DMS153 treated with DMSO at 0.1 percent for 48 hours (cell line): Measurements from ENCODE around the gene XIRP1.
A peak's percentile ranks its signal among the peaks of the same experiment; 100 is the strongest.

ENCODE experiments used
- DNase-seq: peaks from one replicate; lab custom pipeline; 2025; ENCODE audit not compliant: unreplicated experiment; lab: John Stamatoyannopoulos, UW

XIRP1 gene

DNA sequence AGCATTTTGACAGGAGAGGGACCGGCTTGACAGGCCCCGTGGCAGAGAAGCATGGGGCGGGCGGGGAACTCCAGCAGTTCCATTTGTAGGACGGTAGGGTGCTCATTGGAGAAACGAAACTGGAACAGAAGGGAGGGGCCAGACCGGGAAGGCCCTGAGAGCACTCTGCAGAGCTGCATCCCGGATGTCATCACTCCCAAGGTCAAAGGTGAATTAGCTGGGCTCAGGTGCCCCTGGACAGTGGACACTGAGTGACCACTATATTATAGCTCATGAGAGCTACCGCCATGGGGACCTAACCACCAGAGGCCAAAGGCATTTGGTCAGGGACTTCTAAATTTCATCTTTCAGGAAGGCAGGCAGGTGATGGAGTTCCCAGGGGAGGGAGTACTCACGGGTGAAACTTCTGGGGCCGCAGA, 46.3 kb downstream of the XIRP1 start:
- DNase-seq: no peak

DNA sequence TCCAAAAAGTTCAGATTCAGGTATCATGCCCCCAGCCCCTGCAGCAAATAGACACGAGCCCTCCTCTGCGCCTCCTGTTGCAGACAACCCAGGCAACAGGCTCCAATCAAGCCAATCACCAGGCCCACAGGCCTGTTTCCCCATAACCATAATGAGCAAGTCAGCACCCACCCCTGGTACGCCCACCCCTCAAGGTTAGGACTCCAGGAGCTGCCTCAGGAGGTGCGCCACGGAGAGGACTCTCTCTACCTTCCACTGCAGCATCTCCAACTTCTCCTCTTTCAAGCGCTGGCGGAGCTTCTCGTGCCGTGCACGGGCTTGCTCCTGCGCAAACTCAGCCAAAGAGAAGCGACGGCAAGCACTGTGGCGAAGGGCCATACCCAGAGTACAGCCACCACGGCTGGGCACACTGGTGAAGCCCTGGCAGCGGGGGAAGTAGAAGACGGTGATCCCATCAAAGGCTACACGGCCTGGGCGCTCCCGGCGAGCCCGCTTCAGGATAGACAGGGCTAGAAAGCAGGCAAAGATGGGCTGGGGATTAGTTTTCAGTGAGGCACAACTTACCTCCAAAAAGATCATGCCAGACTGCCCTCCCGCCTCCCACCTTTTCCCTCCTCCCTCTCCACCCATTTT, 47.5 kb downstream of the XIRP1 start:
- no peak for DNase-seq

DNA sequence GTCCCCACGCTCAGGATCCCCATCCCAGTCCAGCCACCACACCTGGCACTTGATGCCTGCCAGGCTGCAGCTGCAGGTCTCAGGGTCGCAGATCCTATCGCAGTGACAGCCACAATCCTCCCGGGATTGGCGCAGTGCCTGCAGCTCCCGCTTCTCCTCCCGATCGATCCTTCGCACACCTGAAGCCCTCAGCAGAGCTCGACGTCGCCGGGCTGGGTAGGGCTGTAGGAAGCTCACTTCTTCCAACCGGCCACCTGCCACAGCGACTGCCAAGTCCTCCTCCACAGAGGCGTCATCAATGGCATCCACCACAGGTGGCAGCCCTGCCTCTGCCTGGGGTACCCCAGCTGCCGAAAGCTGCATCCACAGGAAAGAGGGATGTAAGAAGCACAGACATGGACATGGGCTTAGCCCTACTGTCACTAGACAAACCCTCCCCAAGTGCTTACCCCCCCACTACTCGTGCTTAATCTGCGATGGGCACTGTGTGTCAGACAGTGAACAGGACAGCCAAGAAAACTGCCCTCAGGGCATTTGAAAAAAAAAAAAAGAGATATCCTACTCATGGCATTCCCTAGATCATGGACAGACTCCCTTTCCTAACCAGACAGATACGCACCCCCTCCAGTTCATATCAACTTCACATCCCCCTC, 48.2 kb downstream of the XIRP1 start:
- no peak for DNase-seq

DNA sequence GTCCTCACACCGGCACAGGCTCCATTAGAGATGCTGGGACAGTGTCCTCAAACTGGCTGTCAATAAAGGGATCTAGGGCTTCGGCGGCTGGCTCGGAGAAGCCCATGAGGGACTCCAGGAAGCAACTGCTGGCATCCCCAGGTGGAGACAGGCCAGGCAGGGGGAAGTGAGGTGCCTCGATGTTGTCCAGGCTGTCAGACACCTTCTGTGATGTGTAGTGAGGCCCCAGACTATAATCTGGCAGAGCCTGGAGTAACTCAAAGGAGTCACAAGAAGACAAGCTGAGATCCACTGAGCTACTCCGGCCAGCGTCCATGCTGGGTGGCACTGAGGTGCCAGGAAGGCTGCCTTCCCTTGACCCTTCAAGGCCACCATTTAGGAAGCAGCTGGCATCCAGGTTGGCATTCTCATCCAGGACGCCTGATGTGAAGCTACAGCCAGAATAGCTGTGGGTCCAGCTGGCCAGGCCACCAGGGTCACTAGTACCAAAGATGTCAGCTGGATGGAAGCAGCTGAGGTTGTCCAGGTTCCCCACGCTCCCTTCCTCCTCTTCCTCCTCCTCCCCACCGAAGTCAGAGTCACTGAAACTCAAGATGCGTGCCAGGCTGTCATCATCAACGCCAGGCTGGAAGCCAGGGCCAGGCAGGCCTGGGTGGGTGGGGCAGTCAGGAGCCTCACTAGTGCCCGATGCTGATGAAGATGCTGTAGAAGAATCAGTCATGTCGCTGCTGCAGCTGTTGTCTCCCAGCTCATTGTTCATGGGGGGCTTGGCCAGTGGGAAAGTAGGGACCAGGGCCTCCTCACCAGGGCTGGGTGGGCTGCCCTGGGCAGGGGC, 49.1 kb downstream of the XIRP1 start:
- no peak for DNase-seq

DNA sequence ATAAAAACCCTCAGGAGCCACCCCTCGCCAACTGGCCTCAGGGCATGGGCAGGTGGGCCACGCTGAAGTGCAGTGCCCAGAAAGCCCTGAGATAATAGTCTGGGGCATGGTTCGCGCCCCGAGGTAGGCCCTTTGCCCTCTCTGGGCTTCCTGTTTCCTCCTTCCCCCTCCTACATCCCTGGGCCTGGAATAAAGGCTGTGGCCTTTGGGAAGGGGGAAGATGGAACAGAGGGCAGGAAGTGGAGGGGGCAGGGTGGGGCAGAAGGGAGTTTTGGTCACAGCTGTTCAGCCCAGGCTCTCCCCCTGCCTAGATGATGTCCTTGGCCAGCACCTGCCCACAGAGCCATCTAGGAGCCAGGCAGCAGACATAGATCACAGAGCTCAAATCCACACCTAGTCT, 50.3 kb downstream of the XIRP1 start:
- DNase-seq: peak; percentile 3

DNA sequence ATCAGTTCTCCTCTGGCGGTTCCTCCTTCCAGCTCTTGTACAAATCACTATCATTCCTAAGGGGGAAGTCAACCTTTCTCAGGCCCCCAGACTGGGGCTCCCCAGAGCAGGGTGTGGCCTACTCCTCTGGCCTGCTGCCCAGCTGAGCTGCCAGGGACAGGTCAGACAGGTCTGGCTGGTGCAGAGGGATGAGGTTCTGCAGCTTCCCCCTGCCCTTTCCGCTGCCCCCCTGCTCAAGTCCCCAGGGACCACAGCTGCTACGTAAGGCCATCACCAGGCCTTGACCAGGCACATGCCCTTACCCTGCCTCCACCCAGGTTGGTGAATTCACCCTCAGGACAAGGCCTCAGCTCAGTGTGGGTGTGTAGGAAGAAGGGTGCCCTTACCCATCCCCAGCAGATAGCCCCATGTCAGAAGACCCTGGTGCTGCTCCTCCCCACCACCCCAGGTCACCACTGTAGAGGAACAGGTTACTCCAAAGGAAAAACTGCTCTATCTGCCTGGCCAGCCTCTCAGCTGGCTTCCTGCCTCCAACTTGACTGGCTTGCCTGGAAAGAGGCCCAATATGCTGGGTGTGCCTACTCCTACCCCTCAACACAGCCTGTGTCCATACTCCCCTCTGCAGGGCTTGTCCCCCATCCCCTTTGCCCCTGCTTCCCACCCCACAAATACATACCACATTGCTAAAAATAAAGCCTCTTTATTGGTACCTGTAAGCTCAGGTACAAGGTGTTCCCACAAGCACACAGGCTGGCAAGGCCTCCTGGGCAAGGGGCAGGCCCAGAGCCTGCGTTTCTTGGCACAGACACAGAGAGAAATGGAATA, 51.0 kb downstream of the XIRP1 start:
- DNase-seq: peak; percentile 2

DNA sequence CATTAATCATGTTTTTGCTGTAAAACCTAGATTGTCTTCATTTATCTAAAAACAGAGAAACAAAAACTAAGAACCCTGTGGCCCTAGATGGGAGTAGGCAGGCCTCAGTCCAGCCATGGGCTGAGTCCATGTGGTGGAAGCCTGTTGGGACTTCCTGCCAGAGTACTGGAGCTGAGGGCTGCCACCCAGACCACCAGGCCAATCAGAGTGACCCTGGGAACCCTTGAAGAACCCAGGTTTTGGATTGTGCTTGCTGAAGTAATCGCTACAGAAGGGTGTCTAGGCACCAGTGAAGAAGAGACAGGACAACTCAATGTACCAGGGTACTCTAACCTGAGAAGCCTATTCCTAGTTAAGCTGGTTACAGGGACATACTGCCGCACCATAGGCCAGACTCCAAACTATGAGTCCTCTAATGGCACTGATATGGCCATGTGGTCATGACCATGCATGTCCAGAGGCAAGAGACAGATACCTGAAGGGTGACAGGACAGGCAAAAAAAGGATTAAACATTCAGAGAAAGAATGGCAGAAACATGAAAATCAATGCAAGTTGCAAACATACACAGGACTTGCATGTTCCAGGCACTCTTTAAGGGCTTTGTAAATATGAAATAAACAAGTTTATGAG, 51.9 kb downstream of the XIRP1 start:
- no peak for DNase-seq

DNA sequence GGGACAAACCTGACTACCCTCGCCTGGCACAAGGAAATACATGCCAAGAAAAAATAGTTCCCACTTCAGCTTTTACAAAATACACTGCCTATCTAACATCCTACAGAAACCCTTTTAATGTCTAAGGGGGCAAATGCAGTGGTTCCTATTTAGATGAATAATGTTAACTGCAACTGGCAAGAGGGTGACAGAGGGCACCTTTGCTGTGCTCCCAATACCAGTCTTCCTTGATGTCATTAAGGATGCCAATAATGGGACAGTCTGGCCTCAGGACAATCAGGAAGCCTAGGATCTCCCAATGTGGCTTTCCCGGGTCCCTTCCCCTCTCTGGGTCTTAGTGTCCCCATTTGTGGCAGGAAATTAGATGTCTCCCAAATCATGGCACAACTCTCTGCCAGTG, 53.0 kb downstream of the XIRP1 start:
- no peak for DNase-seq

DNA sequence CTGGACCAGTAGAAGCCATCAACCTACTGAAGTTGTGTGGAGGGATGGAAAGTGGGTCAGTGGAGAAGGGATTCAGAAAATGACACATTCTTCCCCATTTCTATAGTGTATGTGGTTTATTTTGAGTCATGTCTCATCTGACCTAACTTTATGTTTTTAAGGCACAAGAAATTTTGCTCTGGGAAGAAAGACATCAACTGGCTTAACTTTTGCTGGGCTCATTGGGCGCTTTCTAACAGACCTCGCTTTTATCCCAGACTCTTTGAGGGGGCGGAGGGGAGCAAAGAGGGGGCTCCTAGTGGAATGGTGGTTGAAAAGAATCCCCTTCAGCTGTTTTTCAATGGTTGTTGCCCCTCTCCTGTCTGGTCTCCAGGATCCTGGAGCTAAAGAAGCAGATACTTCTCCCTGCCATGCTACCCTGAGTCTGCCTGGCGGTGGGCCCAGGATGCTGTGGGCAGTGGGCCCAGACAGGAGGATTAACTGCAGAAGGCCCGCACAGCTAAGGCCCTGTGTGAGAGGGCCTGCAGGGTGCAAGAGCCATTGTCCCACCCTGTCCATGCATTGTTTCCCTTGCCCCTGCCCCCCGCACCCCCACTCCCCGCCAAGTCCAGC, 53.5 kb downstream of the XIRP1 start:
- no peak for DNase-seq

DNA sequence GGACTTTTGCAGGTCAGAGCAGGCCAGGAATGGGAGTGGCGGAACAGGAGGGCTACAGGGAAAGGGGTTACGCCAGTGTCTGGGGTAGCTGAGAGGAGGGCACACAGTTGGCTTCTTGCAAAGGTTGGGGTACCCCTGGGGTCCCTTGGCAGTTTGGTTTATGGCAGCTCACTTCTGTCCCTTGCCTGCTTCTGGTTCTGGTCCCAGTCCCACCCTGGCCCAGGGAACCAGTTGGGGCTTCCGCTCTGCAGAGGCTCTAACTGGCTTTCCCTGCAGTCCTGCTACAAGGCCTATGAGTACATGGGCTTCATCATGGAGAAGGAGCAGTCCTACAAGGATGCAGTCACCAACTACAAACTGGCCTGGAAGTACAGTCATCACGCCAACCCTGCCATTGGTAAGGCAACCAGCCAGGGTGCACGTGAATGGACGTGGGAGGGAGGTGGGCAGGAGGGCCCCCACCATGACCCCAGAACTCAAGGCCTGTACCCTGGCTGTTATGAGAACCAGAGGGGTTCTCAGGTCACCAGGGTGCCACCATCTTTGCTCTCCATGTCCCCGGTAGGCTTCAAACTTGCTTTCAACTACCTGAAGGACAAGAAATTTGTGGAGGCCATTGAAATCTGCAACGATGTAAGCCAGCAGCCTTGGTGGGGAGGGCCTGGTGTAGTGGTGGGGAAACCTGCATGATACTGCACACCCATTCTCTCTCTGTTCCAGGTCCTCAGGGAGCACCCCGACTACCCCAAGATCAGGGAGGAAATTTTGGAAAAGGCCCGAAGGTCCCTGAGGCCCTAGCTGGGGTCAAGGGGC, 54.2 kb downstream of the XIRP1 start:
- no peak for DNase-seq

DNA sequence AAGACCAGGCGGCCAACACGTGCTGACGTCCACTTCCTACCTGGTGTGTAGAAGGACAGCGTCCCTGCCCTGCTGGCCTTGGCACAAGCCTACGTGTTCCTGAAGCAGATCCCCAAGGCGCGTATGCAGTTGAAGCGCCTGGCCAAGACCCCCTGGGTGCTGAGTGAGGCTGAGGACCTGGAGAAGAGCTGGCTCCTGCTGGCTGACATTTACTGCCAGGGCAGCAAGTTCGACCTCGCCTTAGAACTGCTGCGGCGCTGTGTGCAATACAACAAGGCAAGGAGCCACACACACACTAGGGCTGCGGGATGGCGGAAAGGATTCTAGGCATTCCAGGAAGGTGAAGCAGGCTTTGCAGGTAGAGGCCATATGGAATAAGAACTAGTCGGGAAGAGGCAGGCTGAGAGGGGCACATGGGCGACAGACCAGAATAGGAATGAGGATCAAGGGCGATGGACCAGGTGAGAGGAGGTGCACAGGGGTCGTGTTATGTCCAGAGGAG, 54.9 kb downstream of the XIRP1 start:
- no peak for DNase-seq

DNA sequence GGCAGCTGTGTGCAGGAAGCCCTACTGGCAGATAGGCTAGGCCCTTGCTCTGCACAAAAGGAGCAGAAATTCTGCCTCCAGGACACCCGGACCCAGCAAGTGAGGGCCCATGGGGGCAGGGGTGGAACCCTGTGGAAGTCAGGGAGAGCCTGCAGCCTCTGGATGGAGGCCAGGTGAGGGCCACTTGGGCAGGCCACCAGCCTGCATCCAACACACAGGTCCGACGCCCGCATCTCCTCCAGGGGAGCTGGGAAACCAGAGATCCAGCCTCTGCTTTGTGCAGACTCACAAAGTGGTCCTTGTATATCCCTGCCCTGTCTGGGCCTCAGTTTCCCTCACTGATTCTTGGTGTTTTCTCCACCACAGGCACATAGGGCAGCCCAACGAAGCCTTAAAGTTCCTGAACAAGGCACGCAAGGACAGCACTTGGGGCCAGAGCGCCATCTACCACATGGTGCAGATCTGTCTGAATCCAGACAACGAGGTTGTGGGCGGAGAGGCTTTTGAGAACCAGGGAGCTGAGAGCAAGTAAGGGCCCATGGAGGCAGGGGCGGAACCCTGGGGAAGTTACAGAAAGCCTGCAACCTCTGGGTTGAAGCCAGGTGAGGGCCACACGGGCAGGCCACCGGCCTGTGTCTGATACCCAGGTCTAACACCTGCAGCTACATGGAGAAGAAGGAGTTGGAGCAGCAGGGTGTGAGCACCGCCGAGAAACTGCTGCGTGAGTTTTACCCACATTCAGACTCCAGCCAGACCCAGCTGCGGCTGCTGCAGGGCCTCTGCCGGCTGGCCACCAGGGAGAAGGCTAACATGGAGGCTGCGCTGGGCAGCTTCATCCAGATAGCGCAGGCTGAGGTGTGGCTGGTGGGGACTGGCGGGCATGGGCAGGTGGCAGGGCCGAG, 55.6 kb downstream of the XIRP1 start:
- DNase-seq: no peak

DNA sequence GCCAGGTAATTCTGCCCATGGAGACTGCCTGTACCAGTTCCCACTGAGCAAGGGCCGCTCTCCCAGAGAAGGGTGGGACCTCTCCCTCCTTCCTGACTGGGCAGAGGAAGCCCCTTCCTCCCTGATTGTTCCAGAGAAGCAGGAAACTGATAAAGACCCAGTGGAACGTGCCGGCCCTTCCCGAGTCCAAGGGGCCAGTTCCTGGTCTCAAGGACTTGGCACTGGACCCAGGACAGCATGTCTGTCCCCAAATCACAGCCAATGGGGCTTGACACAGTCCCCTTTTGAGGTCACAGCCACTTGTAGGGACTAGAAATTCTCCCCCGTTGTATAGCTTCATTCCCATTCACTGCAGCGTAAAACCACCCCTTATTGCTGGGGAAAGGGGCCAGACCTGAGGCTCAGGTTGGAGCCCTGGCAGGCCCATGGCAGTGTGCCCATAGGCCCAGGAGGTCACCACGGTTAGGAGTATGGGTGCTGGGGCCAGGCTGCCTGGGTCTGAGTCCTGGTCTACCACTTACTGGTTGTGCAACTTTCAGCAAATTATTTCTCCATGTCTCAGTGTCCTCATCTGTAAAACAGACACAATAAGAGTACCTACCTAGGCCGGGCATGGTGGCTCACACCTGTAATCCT, 57.1 kb downstream of the XIRP1 start:
- DNase-seq: no peak

DNA sequence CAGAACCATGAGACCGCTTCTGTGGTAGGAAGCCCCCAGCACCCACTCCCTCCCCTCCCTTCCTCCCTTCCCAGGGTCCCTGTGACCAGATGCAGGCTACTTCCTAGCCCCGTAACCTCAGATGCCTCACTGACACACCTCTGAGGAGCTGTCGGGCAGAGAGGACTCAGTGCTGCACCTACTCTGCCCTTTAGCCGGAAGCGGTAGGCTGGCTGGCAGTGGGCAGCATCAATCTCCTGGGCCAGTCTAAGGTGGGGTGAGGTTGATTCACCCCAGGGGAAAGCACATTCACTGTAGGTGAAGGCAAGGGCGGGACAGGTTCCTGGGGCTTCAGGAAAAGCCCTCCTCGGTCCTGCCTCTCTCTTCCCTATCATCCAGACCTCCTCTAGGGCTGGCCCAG, 58.1 kb downstream of the XIRP1 start:
- no peak for DNase-seq

DNA sequence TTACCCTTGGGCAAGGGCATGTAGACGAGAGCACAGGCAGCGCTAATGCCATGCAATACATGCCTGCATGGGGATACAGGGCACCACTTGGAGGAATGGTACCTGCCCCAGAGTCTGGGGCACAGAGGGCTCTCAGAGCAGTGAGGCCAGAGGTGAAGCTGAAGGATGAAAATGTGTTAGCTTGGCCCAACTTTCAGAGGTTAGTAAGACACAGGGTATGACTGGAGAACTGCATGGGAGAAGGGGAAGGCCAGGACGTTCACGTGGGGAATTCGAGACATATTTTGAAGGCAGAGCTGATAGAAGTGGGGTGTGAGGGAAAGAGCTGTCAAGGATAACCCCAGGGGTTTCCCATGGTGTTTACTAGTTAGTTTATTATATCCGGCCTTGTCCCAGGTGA, 58.6 kb downstream of the XIRP1 start:
- no peak for DNase-seq
